Measurements from ENCODE around the gene LENEP.

DNA sequence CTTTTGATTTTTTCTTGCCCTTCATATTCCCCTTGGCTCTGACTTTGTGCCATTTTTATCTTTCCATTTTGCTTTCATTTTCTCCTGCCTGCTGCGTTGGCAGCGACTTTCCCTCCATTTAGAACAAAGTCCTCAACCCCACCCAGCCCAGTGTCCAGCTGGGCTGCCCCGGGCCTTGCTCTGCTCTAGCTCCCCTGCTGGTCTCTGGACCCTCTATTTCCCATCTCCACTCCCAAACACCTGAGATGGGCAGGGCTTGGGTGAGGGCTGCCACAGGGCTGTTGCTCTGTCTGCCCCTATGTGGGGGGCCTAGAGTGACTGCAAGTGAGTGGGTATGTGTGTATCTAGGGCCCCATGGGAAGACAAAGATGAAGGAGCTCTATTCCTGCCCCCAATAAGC is 50.4 kb downstream of the LENEP start:
- TF ChIP-seq, protein P1, sequence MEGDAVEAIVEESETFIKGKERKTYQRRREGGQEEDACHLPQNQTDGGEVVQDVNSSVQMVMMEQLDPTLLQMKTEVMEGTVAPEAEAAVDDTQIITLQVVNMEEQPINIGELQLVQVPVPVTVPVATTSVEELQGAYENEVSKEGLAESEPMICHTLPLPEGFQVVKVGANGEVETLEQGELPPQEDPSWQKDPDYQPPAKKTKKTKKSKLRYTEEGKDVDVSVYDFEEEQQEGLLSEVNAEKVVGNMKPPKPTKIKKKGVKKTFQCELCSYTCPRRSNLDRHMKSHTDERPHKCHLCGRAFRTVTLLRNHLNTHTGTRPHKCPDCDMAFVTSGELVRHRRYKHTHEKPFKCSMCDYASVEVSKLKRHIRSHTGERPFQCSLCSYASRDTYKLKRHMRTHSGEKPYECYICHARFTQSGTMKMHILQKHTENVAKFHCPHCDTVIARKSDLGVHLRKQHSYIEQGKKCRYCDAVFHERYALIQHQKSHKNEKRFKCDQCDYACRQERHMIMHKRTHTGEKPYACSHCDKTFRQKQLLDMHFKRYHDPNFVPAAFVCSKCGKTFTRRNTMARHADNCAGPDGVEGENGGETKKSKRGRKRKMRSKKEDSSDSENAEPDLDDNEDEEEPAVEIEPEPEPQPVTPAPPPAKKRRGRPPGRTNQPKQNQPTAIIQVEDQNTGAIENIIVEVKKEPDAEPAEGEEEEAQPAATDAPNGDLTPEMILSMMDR (conservative IDR thresholded peaks at IDR 0.05), result no peak
- no peak for TF ChIP-seq EZH2 (IDR thresholded peaks at IDR 0.05; ENCODE audit: low read depth)
